ENCODE measurements around the gene JPT1.

Gene JPT1

GRCh38 chr17:75103601-75104554 is 50.4 kb downstream of the JPT1 start:
- DNase-seq = no peak

GRCh38 chr17:75102385-75102821 is 51.9 kb downstream of the JPT1 start:
- DNase-seq = peak; percentile 56

GRCh38 chr17:75099881-75100595 is 54.3 kb downstream of the JPT1 start:
- DNase-seq = no peak

- no peak for DNase-seq
Observed at GRCh38 chr17:75098861-75099260, 55.5 kb downstream of the JPT1 start.

- DNase-seq = no peak
Observed at GRCh38 chr17:75097865-75098264, 56.4 kb downstream of the JPT1 start.

- DNase-seq = peak; percentile 72
Observed at GRCh38 chr17:75096082-75096625, 58.2 kb downstream of the JPT1 start.

- no peak for DNase-seq
Observed at GRCh38 chr17:75094871-75095399, 59.4 kb downstream of the JPT1 start.

GRCh38 chr17:75093548-75094158 is 60.7 kb downstream of the JPT1 start:
- DNase-seq = no peak

GRCh38 chr17:75091855-75092327 is 62.4 kb downstream of the JPT1 start:
- no peak for DNase-seq

GRCh38 chr17:75090871-75091854 is 63.1 kb downstream of the JPT1 start:
- no peak for DNase-seq

GRCh38 chr17:75088465-75089417 is 65.6 kb downstream of the JPT1 start:
- peak; percentile 35 for DNase-seq

- peak; percentile 77 for DNase-seq
Observed at GRCh38 chr17:75087558-75088453, 66.5 kb downstream of the JPT1 start, which contains the start of gene SLC16A5. Gene SLC16A5, plus strand, starts transcription at chr17:75087954. Its CDS starts 5,683 bp downstream, at chr17:75093637.

- no peak for DNase-seq
Observed at GRCh38 chr17:75087182-75087557, 67.1 kb downstream of the JPT1 start.

- DNase-seq = no peak
Observed at GRCh38 chr17:75086496-75087181, 67.7 kb downstream of the JPT1 start.

All from CD4-positive, alpha-beta T cell treated with Interleukin-15 for 1 hour (primary cell).